WTC11 (cell line): ENCODE data around the gene TTI1. TPM values are rescaled to one million over a fixed set of nuclear protein-coding genes. Genes with fewer than 3 reads are reported as not detected.

Experiments
- ATAC-seq: fragments of 200-7000 bp; cut with Tn5 transposase; 2 replicates; pipeline ENCODE4 v1.10.0; 2021; ENCODE audit warnings: mild to moderate bottlenecking, moderate library complexity
- CTCF ChIA-PET: fragments of 300-600 bp; sonication (Branson Sonifier 250); formaldehyde crosslinking; loops from one replicate; lab custom pipeline; 2021; ENCODE audit warnings: antibody characterized with exemption; lab: Charles Lee
- POLR2A ChIA-PET: fragments of 350-600 bp; sonication (Branson Sonifier 250); formaldehyde crosslinking; loops from one replicate; lab custom pipeline; 2021; ENCODE audit warnings: antibody characterized with exemption; lab: Charles Lee
- DNase-seq: peaks from one replicate; pipeline ENCODE4 v3.0.0; 2021; ENCODE audit warnings: low spot score
- H3K27ac Mint-ChIP-seq: 2 replicates; pipeline ENCODE4 v1.8.0; 2021; ENCODE audit warnings: mixed read lengths
- H3K27me3 Mint-ChIP-seq: 2 replicates; pipeline ENCODE4 v1.8.0; 2021; ENCODE audit warnings: low read depth, mild to moderate bottlenecking, moderate library complexity, mixed read lengths
- H3K36me3 Mint-ChIP-seq: 2 replicates; pipeline ENCODE4 v1.8.0; 2021; ENCODE audit warnings: mixed read lengths
- H3K4me1 Mint-ChIP-seq: 2 replicates; pipeline ENCODE4 v1.8.0; 2022; ENCODE audit warnings: mixed read lengths
- H3K4me3 Mint-ChIP-seq: 2 replicates; pipeline ENCODE4 v1.8.0; 2021; ENCODE audit warnings: mild to moderate bottlenecking, moderate library complexity, mixed read lengths
- H3K9me3 Mint-ChIP-seq: 2 replicates; pipeline ENCODE4 v1.8.0; 2021; ENCODE audit warnings: mixed read lengths
- ARID4B ChIP-seq: sonication (generic); formaldehyde crosslinking; IDR thresholded peaks from 2 replicates; pipeline ENCODE4 v1.8.0; 2023; ENCODE audit warnings: missing genetic modification reagents, mild to moderate bottlenecking, borderline replicate concordance
- ATF2 ChIP-seq: sonication (generic); formaldehyde crosslinking; IDR thresholded peaks from 2 replicates; pipeline ENCODE4 v1.8.1; 2022; ENCODE audit warnings: low read depth, missing genetic modification reagents, borderline replicate concordance
- ATF3 ChIP-seq: sonication (generic); formaldehyde crosslinking; conservative IDR thresholded peaks from 2 replicates; pipeline ENCODE4 v1.8.1; 2022; ENCODE audit warnings: mild to moderate bottlenecking, missing genetic modification reagents
- ATF6 ChIP-seq: sonication (generic); formaldehyde crosslinking; IDR thresholded peaks from 2 replicates; pipeline ENCODE4 v1.8.1; 2023; ENCODE audit warnings: mild to moderate bottlenecking, missing genetic modification reagents
- CREM ChIP-seq: sonication (generic); formaldehyde crosslinking; IDR thresholded peaks from 2 replicates; pipeline ENCODE4 v1.8.1; 2022; ENCODE audit warnings: mild to moderate bottlenecking, missing genetic modification reagents, moderate library complexity
- E2F5 ChIP-seq: sonication (generic); formaldehyde crosslinking; IDR thresholded peaks from 2 replicates; pipeline ENCODE4 v1.8.1; 2022; ENCODE audit warnings: mild to moderate bottlenecking, moderate library complexity, missing genetic modification reagents
- FOXP1 ChIP-seq: sonication (generic); formaldehyde crosslinking; IDR thresholded peaks from 2 replicates; pipeline ENCODE4 v1.8.0; 2022; ENCODE audit warnings: missing genetic modification reagents, mild to moderate bottlenecking, moderate library complexity, borderline replicate concordance
- GRHL2 ChIP-seq: fragments of 250-450 bp; sonication (Bioruptor Pico); IDR thresholded peaks from 2 replicates; pipeline ENCODE4 v1.8.0; 2022; ENCODE audit warnings: mild to moderate bottlenecking, moderate library complexity; ENCODE audit not compliant: insufficient replicate concordance, severe bottlenecking
- HMGA2 ChIP-seq: fragments of 250-450 bp; sonication (Bioruptor Pico); IDR thresholded peaks from 2 replicates; pipeline ENCODE4 v1.4.0; 2021; ENCODE audit warnings: mild to moderate bottlenecking, moderate library complexity
- HMGXB4 ChIP-seq: sonication (generic); formaldehyde crosslinking; IDR thresholded peaks from 2 replicates; pipeline ENCODE4 v1.8.1; 2023; ENCODE audit warnings: mild to moderate bottlenecking, moderate library complexity, missing genetic modification reagents
- JUN ChIP-seq: sonication (generic); formaldehyde crosslinking; IDR thresholded peaks from 2 replicates; pipeline ENCODE4 v1.8.0; 2023; ENCODE audit warnings: mild to moderate bottlenecking, missing genetic modification reagents
- NFYB ChIP-seq: sonication (generic); formaldehyde crosslinking; conservative IDR thresholded peaks from 2 replicates; pipeline ENCODE4 v1.8.0; 2022; ENCODE audit warnings: low read depth, missing genetic modification reagents
- NR2C2 ChIP-seq: sonication (generic); formaldehyde crosslinking; IDR thresholded peaks from 2 replicates; pipeline ENCODE4 v1.8.0; 2022; ENCODE audit warnings: mild to moderate bottlenecking, missing genetic modification reagents
- NR3C1 ChIP-seq: sonication (generic); formaldehyde crosslinking; conservative IDR thresholded peaks from 2 replicates; pipeline ENCODE4 v1.8.1; 2023; ENCODE audit warnings: low read depth, mild to moderate bottlenecking, missing genetic modification reagents
- PREB ChIP-seq: sonication (generic); formaldehyde crosslinking; IDR thresholded peaks from 2 replicates; pipeline ENCODE4 v1.8.1; 2022; ENCODE audit warnings: mild to moderate bottlenecking, missing genetic modification reagents, moderate library complexity, borderline replicate concordance
- SMAD4 ChIP-seq: sonication (generic); formaldehyde crosslinking; IDR thresholded peaks from 2 replicates; pipeline ENCODE4 v1.8.0; 2022; ENCODE audit warnings: mild to moderate bottlenecking, missing genetic modification reagents
- USF1 ChIP-seq: sonication (generic); formaldehyde crosslinking; IDR thresholded peaks from 2 replicates; pipeline ENCODE4 v1.8.0; 2022; ENCODE audit warnings: mild to moderate bottlenecking, missing genetic modification reagents
- ZNF396 ChIP-seq: fragments of 250-450 bp; sonication (Bioruptor Pico); IDR thresholded peaks from 2 replicates; pipeline ENCODE4 v1.8.0; 2021; ENCODE audit warnings: mild to moderate bottlenecking, moderate library complexity, borderline replicate concordance
- ZNF425 ChIP-seq: fragments of 250-450 bp; sonication (Bioruptor Pico); conservative IDR thresholded peaks from 2 replicates; pipeline ENCODE4 v1.9.0; 2021; ENCODE audit warnings: mild to moderate bottlenecking
- total RNA-seq: library from RNA; stranded (reverse); gene quantifications from 3 replicates; pipeline ENCODE4 v1.2.3, GENCODE V29; 2021

TTI1 gene
- total RNA-seq, 1 experiment from 2014 or later, result 43.5 TPM

- ChIA-PET CTCF (interaction anchor here (1.3 kb wide), 1 partner anchor 58 kb away, joined by 4 read pairs; no protein-coding TSS in a partner anchor), POLR2A (no interaction called here)
- Mint-ChIP-seq H3K4me1 (peaks cover 21% of the 10 kb centered on the region), H3K27ac (no peak overlapping the region), H3K4me3 (no peak overlapping the region), H3K36me3 (peaks cover 15% of the 10 kb centered on the region), H3K27me3 (no peaks in the 10 kb centered on the region), H3K9me3 (no peaks in the 10 kb centered on the region)
- no peak for ATAC-seq
- TF ChIP-seq SMAD4 (CRISPR knock-in tag), result no peak
- no peak for TF ChIP-seq ZNF425 (CRISPR knock-in tag)
- no peak for TF ChIP-seq NR3C1
- DNase-seq, result no peak
These were observed 17.4 kb upstream of the TTI1 start for GRCh38 chr20:38050686-38051085.

GRCh38 chr20:38049800-38050199 is 16.5 kb upstream of the TTI1 start:
- H3K9me3 Mint-ChIP-seq, result no peaks in the 10 kb centered on the region
- no peak for DNase-seq
- TF ChIP-seq ATF2 (CRISPR knock-in tag) (no peak), ATF6 (CRISPR knock-in tag) (no peak), NR2C2 (CRISPR knock-in tag) (no peak), ZNF396 (CRISPR knock-in tag) (no peak), PREB (CRISPR knock-in tag) (no peak), NFYB (CRISPR knock-in tag) (no peak), E2F5 (no peak), JUN (CRISPR knock-in tag) (no peak), USF1 (CRISPR knock-in tag) (no peak), GRHL2 (CRISPR knock-in tag) (no peak), HMGXB4 (CRISPR knock-in tag) (no peak), FOXP1 (no peak), ATF3 (CRISPR knock-in tag) (no peak), CREM (CRISPR knock-in tag) (no peak), HMGA2 (CRISPR knock-in tag) (no peak), ARID4B (CRISPR knock-in tag) (no peak)
- TF ChIP-seq, all 79 proteins: peak for 0
- Mint-ChIP-seq H3K27me3 (no peaks in the 10 kb centered on the region), H3K36me3 (peaks cover 15% of the 10 kb centered on the region), H3K4me3 (no peak overlapping the region), H3K27ac (peak overlapping the region; percentile 3; the same call in 1 of the 2 replicates), H3K4me1 (peaks cover 24% of the 10 kb centered on the region)
- no peak for ATAC-seq
- CTCF ChIA-PET, result interaction anchor here (0.6 to 2.7 kb wide), 2 partner anchors 8 to 57 kb away, joined by 3 to 12 read pairs; no protein-coding TSS in a partner anchor
- POLR2A ChIA-PET, result no interaction called here
